HG03521 (cell line): ENCODE data around the gene TCAF1.
"Not testable (repeated sequence)": the region's sequence is repeated elsewhere in the genome, so short reads cannot be mapped to it uniquely, and the experiment has no call there.

Experiments
- ATAC-seq: cut with Tn5 transposase; IDR thresholded peaks from one replicate; pipeline ENCODE4 v1.9.1; 2021; ENCODE audit warnings: mild to moderate bottlenecking, moderate library complexity; ENCODE audit not compliant: unreplicated experiment

The TCAF1 gene

DNA sequence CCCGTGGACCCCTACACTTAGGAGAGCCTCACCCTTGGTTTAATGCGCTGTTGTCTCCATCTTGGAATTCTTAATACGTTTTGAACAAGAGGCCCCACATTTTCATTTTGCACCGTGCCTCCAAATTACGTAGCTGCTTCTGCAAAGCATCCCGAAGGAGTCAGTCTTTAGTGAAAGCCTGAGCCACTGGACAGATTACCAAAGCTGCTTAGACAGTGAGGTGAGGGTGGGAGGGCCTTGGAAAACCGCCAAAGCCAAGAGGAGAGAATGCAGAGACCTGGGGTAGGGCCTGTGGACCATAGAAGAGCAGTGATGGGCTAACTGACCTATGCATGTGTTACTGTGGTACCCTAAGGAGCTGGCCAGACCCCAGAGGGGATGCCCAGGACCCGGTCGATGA is 4.2 kb upstream of the TCAF1 start:
- ATAC-seq = no peak

DNA sequence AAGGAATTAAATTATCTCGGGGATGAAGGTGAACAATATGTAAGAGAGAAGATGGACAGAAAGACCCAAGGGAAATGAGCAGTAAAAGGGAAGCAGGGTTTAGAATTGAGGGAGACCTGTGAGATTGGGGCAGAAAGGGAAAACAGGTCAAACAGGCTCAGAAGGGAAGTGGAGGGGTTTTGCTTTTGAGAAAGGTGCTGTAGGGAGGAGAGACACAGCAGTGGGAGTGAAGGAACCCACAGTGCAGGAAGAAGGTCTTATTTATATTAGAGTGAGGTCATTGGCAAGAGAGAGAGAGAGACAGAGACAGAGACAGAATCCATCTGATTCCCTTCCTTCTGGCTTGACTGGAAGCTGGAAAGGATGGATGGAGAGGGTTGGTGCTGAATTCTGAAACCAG is 3.5 kb upstream of the TCAF1 start:
- no peak for ATAC-seq

DNA sequence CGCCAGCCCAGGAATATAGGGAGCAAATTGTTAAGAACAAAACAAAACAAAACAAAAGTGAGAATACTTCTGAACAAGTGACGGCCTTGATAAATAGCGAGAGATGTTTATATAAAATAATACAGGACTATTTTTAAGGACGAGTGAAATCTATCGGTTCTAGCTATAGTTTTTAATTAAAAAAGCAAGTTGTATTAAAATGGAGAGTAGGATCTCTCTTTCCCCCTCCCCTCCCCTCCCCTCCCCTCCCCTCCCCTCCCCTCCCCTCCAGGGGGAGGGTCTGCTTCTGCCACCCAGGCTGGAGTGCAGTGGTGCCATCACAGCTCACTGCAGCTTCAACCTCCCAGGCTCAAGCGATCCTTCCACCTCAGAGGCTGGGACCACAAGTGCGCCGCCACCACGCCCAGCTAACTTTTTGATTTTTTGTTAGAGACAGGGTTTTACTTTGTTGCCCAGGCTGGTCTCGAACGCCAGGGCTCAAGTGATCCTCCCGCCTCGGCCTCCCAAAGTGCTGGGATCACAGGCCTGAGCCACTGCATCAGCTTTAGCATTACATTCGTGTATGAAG is 440 bp upstream of the TCAF1 start:
- ATAC-seq = no peak

DNA sequence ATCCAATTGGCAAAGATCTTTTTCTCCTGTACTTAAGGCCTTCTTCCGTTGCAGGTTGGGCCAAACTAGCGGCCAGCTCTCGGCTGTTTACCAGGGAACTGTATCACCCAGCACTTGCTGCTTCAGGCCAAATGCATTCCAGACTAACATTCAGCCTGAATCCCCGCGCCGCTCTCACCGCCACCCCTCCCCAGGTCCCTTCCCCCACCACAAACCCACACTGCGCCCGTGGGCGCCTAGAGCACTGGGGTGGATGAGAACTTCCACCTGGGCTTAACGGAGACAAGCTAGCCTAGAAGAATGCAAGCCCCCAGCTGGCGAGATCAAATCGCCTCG is 676 bp downstream of the TCAF1 start:
- ATAC-seq = no peak

DNA sequence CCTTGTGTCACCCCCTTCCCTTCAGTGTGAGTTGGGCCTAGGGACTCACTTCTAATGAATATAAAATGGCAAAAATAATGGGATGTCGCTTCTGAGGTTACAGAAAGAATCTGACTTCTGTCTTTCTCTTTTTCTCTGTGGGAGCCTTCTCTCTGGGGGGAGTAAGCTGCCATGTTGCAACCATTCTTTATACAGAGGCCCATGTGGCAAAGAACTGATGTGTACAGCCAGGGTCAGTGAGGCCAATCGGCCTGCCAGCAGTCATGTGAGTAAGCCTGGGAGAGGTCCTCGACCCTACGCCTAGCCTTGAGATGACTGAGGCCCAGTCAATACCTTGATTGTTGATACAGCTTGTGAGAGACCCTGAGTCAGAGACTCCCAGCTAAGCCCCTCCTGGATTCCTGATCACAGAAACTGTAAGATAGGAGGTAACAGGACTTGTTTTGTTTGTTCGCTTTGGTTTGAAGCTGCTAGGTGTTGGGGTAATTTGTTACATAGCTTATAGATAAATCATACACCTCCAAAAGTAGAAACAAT is 1.7 kb downstream of the TCAF1 start:
- ATAC-seq = no peak

DNA sequence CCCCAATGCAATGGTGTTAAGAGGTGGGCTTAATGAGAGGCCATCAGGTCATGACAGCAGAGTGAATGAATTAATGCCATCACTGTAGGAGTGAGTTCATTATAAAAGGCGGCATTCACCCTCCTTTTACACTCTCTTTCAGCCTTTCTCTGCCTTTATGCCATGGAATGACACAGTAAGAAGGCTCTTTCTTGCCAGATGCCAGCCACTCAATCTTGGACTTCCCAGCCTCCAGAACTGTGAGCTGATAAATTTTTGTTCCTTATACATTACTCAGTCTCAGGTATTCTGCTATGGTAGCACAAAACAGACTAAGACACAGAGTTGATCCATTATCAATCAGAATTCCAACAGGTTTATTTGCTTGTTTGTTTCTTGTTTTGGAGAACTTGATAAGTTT is 3.2 kb downstream of the TCAF1 start:
- ATAC-seq = no peak

DNA sequence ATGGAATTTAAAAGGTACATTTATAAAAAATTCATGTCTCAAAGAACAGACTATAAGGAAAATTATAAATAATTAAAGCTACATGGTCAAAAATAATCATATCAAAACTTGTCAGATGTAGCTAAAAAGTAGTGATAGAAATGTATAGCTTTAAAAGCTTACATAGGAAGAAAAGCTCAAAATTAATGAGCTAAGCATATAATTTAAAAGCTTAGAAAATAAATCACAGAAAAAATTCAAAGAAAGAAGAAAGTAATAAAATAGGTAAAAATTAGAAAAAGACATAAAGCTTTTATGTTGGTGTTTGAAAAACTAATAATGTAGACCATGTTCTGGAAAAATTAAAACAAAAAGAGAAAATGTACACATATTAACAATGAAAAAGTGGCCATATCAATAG is 5.3 kb downstream of the TCAF1 start:
- ATAC-seq = no peak

DNA sequence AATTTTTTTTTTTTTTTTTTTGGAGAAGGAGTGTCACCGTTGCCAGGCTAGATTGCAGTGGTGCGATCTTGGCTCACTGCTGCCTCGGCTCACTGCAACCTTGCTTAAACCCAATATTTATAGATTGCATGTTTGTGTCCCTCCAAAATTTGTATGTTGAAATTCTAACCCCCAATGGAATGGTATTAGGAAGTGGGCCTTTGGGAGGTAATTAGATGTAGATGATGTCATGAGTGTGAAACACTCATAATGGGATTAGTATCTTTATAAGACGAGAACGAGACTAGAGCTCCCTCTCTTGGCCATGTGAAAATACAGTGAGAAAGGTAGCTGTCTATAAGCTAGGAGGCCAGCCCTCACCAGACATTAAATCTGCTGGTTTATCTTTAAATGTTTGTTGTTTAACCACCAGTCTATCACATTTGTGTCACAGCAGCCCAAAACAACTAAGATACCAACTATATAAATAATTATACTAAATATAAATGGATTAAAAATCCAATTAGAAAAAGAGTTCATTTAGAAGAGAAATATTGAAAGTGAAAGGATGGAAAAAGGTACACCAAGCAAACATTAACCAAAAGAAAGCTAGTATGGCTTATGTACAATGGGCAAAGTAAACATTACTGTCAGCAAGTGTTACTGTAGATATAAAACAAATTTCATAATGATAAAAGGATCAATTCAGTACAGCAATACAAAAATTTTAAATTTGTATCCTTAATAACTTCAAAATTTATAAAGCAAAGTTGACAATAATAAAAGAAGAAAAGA is 9.3 kb downstream of the TCAF1 start:
- peak; percentile 99 for ATAC-seq

GRCh38 chr7:143891457-143891856 is 10.5 kb downstream of the TCAF1 start:
- ATAC-seq = no peak

- ATAC-seq = no peak
These were observed 11.4 kb downstream of the TCAF1 start for GRCh38 chr7:143890558-143890957.

GRCh38 chr7:143889068-143889467 is 12.9 kb downstream of the TCAF1 start:
- no peak for ATAC-seq

DNA sequence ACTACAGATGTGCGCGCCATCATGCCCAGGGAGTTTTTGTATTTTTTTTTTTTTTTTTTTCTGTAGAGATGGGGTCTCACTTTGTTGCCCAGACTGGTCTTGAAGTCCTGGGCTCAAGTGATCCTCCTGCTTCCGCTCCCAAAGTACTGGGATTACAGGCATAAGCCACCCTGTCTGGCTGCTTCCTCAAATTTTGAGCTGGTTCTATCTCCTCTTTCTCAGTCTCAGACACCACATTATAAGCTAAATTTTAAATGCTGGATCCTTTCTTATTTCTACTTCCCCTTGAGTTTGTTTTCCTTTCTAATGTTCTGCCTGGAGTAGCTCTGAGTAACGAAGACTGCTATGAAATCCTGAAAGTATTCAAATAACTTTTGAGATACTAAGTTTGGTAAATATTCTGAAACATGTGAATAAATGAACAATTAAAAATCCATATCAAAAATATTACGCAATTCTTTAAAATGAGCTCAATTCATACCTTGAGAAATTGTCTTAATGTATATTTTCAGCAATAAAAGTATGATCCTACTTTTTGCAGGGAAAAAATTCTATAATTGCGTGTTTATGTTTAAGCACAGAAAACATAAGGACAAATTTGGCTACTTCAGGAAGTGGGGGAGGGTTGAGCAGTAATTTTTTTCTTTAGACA is 15.0 kb downstream of the TCAF1 start:
- no peak for ATAC-seq

DNA sequence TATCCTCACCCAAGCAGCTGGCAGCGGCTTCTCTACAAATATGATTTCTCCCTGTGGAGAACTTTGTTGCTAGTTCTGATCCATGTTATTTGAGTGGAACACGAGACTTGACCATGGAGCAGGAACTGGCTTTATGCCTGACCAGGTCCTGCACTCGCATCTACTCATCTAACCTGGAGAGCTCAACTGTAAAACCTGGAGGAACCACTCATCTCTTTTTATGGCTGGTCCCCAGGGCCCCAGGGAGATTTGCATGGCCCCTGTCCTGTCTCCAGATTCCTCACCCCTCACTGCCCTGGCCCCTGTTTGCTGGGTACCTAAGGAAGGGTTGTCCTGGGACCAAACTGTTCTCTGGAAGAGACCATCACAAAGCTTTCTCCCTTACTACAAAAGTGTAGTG is 16.0 kb downstream of the TCAF1 start:
- ATAC-seq = no peak

DNA sequence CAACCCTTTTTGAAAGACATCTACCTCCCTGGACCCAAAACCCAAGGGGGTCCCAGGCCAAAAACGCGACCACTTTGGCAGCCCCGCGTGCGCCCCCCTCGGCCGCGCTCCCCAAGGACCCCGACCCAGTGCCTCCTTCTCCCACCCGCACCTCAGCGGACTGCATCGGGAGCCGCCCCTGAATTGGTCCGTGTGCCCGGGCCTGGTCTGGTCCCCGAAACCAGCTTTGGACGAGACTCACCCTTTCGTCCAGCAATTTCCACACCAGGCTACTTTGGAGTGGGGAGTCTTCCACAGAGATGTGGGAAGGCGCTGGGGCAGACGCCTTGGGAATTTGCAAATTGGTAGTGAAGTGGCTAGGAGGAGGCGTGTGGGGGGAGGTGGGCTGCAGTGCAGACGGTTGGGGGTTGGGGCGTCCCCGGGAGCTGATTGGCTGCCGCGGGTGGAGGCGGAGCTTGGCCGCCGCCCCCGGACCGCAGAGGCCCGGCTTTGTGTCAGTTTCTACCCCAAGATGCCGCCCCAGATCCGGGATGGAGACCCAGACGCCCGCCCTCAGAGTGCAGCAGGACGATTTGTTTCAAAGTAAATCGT is 16.9 kb downstream of the TCAF1 start:
- peak; percentile 82 for ATAC-seq

GRCh38 chr7:143884241-143884968 is 17.6 kb downstream of the TCAF1 start:
- ATAC-seq = no peak

- no peak for ATAC-seq
These were observed 19.3 kb downstream of the TCAF1 start for GRCh38 chr7:143882604-143883078.

DNA sequence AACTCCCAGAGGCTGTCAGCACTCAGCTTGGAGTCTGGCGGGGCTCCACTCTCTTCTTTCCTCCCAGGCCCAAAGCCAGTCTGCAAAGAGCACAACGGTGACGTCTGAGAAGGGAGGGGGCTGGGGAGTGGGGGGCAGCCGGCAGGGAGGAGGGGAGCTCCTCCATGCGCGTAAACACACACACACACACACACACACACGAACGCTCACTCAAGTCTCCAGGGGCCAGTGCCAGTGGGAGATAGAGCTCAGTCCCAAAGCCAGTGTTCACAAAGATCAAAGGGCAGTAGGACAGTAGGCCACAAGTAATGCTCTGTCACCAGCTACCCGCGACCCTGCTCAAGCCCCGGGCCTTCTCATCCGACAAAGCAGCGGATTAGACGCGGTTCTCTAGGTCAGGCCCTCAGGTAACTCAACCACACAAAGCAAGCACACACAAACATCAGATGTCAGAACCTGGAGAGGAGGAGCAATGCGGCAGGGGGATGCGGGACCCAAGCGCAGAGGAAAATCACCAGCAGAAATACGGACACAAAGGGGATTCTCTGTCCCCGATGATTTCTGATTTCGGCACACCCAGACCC is 19.9 kb downstream of the TCAF1 start:
- no peak for ATAC-seq

GRCh38 chr7:143878884-143879283 is 23.1 kb downstream of the TCAF1 start:
- ATAC-seq = no peak

DNA sequence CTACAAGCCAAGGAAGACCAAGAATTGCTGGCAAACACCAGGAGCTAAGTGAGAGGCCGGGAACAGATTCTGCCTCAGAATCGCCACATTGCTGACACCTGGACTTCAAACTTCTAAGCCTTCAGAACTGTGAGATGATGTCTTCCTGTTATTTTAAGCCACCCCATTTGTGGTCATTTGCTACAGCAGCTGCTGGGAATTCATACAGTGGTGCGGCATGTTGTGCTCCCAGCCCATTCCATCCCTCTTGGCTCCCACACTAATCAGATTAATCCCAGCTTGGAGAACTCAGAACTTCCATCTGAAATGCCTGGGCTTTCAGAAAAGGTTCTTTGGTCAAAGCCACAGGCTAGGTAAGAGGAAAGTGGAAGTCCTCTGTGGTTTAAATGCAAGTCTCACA is 24.9 kb downstream of the TCAF1 start:
- no peak for ATAC-seq

- ATAC-seq = no peak
These were observed 25.8 kb downstream of the TCAF1 start for GRCh38 chr7:143876218-143876617.

GRCh38 chr7:143873242-143873641 is 28.7 kb downstream of the TCAF1 start:
- ATAC-seq = not testable (repeated sequence)
